GM21576 (cell line): Measurements from ENCODE around the gene LUC7L.
"Not testable (repeated sequence)": the region's sequence is repeated elsewhere in the genome, so short reads cannot be mapped to it uniquely, and the experiment has no call there.

Experiments
- ATAC-seq: cut with Tn5 transposase; IDR thresholded peaks from one replicate; pipeline ENCODE4 v1.9.1; 2021; ENCODE audit warnings: mild to moderate bottlenecking, moderate library complexity; ENCODE audit not compliant: unreplicated experiment

The LUC7L gene

GRCh38 chr16:264440-264951 lies 35.2 kb upstream of the LUC7L start:
- ATAC-seq = no peak

GRCh38 chr16:263944-264343 lies 34.7 kb upstream of the LUC7L start:
- ATAC-seq = no peak

- no peak for ATAC-seq
Measured at GRCh38 chr16:263182-263774, 34.0 kb upstream of the LUC7L start.

GRCh38 chr16:262121-262745 lies 33.0 kb upstream of the LUC7L start:
- no peak for ATAC-seq

GRCh38 chr16:261031-261691 lies 31.9 kb upstream of the LUC7L start:
- ATAC-seq = no peak

GRCh38 chr16:260326-260725 lies 31.1 kb upstream of the LUC7L start:
- no peak for ATAC-seq

GRCh38 chr16:259814-260253 lies 30.6 kb upstream of the LUC7L start:
- ATAC-seq = no peak

GRCh38 chr16:259226-259625 lies 30.0 kb upstream of the LUC7L start:
- ATAC-seq = no peak

GRCh38 chr16:258091-258490 lies 28.8 kb upstream of the LUC7L start:
- not testable (repeated sequence) for ATAC-seq

- ATAC-seq = no peak
Measured at GRCh38 chr16:255183-255582, 25.9 kb upstream of the LUC7L start.

GRCh38 chr16:254461-254860 lies 25.2 kb upstream of the LUC7L start:
- no peak for ATAC-seq

GRCh38 chr16:253833-254232 lies 24.6 kb upstream of the LUC7L start:
- no peak for ATAC-seq

GRCh38 chr16:252366-253337 lies 23.4 kb upstream of the LUC7L start:
- peak; percentile 39 for ATAC-seq

GRCh38 chr16:249431-249830 lies 20.2 kb upstream of the LUC7L start:
- ATAC-seq = no peak

- ATAC-seq = no peak
Measured at GRCh38 chr16:247027-247426, 17.8 kb upstream of the LUC7L start.

- ATAC-seq = no peak
Measured at GRCh38 chr16:245105-245504, 15.9 kb upstream of the LUC7L start.

- no peak for ATAC-seq
Measured at GRCh38 chr16:243348-243747, 14.1 kb upstream of the LUC7L start.

- ATAC-seq = no peak
Measured at GRCh38 chr16:242281-242680, 13.0 kb upstream of the LUC7L start.

GRCh38 chr16:240559-240958 lies 11.3 kb upstream of the LUC7L start:
- no peak for ATAC-seq

GRCh38 chr16:239948-240277 lies 10.7 kb upstream of the LUC7L start:
- ATAC-seq = no peak
